NCI-H82 treated with DMSO at 0.1 percent for 48 hours (cell line): ENCODE data around the gene INPP5F.

Source experiments
- DNase-seq: peaks from one replicate; lab custom pipeline; 2025; ENCODE audit not compliant: unreplicated experiment; lab: John Stamatoyannopoulos, UW

INPP5F gene, protein sequence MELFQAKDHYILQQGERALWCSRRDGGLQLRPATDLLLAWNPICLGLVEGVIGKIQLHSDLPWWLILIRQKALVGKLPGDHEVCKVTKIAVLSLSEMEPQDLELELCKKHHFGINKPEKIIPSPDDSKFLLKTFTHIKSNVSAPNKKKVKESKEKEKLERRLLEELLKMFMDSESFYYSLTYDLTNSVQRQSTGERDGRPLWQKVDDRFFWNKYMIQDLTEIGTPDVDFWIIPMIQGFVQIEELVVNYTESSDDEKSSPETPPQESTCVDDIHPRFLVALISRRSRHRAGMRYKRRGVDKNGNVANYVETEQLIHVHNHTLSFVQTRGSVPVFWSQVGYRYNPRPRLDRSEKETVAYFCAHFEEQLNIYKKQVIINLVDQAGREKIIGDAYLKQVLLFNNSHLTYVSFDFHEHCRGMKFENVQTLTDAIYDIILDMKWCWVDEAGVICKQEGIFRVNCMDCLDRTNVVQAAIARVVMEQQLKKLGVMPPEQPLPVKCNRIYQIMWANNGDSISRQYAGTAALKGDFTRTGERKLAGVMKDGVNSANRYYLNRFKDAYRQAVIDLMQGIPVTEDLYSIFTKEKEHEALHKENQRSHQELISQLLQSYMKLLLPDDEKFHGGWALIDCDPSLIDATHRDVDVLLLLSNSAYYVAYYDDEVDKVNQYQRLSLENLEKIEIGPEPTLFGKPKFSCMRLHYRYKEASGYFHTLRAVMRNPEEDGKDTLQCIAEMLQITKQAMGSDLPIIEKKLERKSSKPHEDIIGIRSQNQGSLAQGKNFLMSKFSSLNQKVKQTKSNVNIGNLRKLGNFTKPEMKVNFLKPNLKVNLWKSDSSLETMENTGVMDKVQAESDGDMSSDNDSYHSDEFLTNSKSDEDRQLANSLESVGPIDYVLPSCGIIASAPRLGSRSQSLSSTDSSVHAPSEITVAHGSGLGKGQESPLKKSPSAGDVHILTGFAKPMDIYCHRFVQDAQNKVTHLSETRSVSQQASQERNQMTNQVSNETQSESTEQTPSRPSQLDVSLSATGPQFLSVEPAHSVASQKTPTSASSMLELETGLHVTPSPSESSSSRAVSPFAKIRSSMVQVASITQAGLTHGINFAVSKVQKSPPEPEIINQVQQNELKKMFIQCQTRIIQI

DNA sequence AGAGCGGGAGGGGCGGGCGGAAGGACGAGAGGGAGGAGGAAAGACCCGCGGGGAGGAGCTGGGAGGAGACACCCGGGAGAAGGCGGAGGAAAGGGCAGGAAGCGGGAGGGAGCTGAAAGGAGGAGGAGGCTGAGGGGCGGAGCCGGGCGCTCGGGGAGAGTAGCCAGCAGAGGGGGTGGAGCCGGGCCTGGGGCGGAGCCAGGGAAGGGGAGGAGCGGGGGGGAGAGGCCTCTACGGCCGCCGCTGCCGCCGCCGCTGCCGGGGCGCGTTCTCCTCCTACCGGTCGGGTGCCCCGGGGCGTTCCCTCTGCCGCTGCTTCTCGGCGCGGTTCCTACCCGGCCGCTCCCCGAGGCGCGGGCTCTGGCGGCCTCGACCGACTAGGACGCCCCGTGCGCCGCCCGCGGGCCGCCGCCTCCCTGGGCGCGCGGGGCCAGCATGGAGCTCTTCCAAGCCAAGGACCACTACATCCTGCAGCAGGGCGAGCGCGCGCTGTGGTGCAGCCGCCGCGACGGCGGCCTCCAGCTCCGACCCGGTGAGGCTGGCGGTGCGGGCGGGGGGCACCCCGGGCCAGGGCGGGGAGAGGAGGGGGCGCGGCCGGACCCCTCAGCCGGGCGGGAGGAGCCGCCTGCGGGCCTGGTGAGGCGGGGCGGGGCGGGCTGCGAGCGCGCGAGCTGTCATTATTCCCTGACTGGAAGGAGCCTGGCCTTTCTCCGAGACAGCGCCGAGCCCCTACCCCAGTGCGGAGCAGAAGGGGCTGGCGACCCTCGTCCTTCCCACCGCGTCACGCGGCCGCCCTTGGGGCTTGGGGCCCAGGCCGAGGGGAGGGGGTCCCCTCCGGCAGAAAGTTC is at the start of gene INPP5F:
Gene INPP5F (plus strand): TSS at position 223 of the 848 bp plus-strand sequence. CDS start 213 bp downstream, at position 436.
- DNase-seq: peak; percentile 95

GRCh38 chr10:119677126-119677525 is 48.7 kb upstream of the INPP5F start:
- DNase-seq: no peak

GRCh38 chr10:119677904-119678755 is 47.7 kb upstream of the INPP5F start:
- no peak for DNase-seq

DNA sequence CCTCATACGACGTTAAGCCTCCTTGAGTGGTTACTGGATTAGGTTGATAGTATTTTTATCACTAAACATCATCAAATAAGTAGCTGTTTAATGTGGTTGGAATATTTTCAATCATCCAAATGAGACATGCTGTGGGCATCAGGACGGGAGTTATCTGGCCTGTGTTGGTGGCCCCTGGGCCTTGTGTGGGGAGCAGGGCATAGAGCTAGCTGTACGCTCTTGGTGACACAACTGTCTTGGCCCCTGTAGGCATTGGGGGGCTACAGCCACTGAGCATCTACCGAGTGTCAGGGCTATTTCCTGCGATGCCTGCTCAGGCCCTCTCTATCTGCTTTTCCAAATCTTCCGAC is 46.4 kb upstream of the INPP5F start:
- DNase-seq: no peak

GRCh38 chr10:119680050-119680449 is 45.8 kb upstream of the INPP5F start:
- DNase-seq: no peak

DNA sequence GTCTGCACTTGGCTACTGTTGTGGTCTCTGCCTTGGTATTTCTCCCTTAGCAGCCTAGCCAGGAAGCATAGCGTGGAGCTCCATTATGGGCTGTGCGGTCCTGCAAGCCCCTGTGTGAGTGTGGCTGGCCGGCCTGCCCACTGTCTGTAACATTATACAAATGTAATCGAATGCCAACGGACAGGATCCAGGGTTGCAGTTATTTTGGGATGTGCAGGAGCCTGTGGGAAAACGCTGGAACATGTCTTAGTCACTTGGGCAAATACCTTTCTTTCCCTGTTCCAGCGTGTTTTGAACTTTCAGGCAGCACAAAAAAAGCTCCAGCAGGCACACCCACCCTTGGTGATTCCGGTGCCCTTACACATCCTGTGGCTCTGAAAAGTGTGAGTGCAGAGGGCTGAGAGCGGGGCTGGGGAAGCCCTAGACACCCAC is 45.2 kb upstream of the INPP5F start:
- DNase-seq: no peak

DNA sequence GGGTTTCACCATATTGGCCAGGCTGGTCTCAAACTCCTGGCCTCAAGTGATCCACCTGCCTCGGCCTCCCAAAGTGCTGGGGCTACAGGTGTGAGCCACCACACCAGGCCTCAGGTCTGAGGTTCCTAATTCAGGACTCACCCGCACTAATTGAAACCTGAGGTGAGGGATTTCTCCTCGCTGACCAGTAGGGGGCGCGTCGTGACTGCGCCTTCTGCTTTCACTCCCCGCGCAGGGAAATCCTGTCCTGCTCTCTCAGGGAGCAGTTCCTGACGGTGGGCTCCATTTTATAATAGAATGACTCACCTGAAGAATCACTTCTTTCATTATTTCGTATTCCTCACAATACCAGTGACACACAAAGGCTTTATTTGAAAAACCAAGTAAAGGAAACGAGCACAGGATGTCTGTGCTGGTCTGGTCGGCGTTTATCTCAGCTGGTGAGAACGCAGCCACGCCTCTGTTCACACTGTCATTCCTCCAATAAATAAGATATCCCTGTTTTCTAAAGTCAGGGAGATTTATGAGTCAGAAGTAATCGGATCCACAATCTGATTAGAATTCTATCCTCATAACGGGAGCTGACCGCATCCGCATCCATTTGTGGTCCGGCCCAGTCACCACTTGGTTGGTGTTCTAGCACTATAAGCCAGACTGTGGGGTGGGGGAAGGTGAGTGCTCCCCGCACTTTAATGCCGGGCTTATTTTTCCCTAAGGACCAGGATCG is 39.2 kb upstream of the INPP5F start:
- DNase-seq: peak; percentile 42

DNA sequence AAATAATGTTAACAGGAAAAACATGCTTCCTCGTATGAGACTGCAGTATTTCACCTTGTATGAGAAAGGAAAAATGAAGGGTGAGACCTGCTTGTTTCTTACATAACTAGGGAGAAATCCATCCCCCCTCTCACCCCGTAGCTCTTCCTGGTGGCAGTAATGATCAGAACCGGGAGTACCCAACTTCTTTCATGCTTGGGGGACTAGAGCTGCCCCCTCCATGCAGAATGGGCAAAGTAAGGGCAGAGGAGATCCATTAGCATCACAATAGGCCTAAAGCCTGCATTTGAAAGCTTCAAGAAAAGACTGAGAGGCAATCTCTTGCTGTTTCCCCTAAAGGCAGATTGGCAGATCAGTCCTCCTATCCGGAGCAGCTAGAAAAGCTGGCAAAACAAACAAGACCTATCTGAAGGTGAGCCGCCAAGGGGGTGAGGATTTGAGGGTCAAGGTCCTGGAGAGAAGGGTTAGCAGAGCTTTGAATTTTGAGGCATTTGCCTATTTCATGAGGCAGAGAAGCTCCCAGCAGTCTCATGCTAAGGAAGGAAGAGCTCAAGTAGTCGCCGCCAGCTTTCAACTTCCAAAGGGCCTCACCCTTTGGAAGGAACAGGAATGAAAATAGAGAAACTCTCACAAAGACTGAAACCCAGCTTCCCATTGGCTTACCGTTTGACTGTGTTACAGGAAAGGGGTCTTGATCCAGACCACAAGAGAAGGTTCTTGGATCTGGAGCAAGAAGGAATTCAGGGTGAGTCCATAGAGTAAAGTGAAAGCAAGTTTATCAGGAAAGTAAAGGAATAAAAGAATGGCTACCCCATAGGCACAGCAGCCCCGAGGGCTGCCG is 38.4 kb upstream of the INPP5F start:
- no peak for DNase-seq

DNA sequence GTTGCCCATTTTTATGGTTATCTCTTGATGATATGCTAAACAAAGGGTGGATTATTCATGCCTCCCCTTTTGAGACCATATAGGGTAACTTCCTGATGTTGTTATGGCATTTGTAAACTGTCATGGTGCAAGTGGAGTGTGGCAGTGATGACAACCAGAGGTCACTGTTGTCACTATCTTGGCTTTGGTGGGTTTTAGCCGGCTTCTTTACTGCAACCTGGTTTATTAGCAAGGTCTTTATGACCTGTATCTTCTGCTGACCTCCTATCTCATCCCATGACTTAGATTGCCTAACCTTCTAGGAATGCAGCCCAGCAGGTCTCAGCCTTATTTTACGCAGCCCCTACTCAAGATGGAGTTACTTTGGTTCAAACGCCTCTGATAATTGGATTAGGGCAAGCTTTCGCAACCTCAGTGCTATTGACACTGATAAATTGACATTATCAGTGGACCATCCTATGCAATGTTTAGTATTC is 37.8 kb upstream of the INPP5F start:
- no peak for DNase-seq

GRCh38 chr10:119689016-119689580 is 36.8 kb upstream of the INPP5F start:
- no peak for DNase-seq

GRCh38 chr10:119691726-119692125 is 34.1 kb upstream of the INPP5F start:
- no peak for DNase-seq

DNA sequence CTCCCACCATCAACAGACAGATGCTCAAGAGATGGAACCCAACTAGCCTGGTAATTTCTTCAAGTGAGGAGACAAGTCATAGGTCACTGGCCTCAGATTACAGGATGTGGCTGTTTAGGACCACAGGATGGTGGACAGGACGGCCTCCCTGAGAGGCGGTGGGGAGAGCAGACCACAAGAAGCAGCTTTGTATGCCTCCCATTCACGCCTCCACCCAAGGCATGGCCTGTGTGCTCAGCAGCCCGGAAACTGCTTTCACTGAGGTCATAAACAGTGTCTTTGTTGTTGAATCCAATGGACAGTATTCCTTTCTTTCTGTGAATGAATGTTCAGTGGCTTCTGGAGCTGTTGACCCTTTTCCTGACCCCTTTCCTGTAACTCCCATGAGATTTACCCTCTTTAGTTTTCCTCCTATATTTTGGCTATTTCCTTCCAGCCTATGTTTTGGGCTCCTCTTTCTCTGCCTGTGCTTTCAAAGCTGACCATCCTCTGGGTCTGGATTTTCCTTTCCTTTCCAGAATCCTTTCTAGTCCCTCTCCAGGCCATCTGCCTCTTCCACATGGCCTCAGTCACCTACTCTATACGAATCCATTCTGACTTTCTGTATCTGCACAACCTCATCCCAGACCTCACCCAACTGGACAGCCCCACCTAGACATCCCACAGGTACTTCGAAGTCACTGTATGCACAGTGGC is 32.4 kb upstream of the INPP5F start:
- DNase-seq: no peak

DNA sequence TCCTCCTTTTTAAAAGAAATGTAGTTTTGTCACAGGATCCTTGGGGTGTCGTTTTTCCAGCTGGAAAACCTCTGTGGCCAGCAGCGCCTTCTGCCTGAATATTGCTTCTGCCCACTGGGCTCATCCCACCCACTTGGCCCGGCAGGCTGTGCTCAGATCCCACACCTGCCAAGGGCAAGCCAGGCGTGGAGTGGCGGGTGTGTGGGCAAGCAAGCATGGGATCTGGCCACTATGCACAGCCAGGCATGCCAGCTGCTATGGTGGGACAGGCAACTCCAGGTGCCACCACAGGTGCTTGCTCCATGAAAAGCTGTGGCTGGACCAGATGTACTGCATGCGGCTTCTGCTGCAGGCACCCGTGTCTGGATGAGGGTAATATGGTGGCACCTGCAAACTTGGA is 31.2 kb upstream of the INPP5F start:
- DNase-seq: no peak

DNA sequence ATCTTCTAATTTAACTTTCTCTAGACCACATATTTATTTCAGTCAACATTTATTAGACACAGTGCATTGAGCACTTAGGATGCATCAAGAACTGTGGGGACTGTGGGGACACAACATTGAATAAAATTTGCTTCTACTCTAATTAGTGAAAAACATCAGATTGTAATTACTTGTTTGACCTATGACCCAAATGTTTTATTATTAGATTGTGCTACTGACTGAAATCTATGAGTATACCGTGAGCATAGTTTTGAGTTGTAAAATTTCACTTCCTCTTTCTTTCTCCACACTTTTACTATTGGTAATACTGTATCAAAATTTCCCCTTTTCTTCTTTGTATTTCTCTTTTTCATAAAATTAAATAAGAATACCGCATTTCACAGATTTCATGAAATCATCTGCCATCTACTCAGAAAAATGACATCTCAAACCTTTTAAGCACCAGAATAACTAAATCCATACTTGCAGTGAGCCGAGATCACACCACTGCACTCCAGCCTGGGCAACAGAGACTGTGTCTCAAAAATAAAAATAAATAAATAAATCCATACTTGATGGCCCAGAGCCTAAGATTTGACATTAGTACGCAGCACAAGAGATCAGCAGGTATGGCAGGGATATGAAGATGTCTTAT is 25.4 kb upstream of the INPP5F start:
- DNase-seq: no peak

DNA sequence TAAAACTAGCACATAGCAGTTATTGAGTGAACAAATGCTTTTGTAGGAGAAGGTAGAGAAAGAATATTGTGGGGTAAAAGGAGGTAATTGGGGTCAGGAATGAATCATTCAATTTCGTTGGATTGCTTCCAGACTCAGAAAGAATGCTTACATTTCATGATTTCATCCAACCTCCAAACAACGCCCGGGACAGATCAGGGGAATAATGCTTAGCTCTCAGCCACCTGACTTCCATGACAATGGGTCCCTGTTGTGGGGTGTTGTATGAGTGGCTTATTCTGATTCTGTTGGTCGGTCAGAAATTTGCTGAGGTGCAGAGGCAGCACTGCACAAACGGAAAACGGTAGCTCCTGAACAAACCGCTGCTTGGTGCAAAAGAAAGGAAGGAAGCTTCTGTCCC is 24.0 kb upstream of the INPP5F start:
- DNase-seq: no peak

DNA sequence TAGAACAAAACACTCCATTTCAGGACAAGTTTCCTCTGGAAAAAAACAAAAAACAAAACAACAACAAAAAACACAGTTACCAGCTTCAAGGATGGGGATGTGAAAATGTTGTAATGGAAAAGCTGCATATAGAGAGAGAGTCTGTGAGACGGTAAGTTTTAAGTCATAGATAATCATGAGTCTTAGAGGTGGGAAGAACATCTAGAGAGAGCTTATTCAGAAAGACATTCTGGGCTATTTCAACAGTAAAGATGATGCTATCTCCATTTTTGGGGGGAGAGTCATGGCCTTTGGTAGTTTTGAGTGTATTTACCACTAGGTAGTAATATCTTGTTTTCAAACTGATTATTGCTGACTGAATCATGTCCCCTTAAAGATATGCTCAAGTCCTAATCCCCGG is 23.3 kb upstream of the INPP5F start:
- no peak for DNase-seq
